HepG2 (cell line): ENCODE results near the gene ZFAND2A. TPM values are rescaled to one million over a fixed set of nuclear protein-coding genes. Genes with fewer than 3 reads are reported as not detected.
A peak's percentile ranks its signal among the peaks of the same experiment; 100 is the strongest.

ENCODE experiments used
- ATAC-seq: fragments of 200-7000 bp; cut with Tn5 transposase; 3 replicates; pipeline ENCODE4 v1.9.1; 2020; ENCODE audit warnings: mild to moderate bottlenecking, moderate library complexity
- BruUV-seq: library from RNA; stranded (reverse); fragments of 400-500 nt; replicated peaks from 2 replicates; lab custom pipeline; 2021; lab: Mats Ljungman, UMichigan
- CTCF ChIA-PET: fragments of 300-600 bp; formaldehyde crosslinking; extraction: SDS; loops from one replicate; lab custom pipeline; 2021; ENCODE audit warnings: low total read pairs, inconsistent platforms, low intra/inter-chr PET ratio; lab: Yijun Ruan, JAX
- POLR2A ChIA-PET: fragments of 350-600 bp; sonication (Branson Sonifier 250); formaldehyde crosslinking; loops from one replicate; lab custom pipeline; 2020; ENCODE audit warnings: antibody characterized with exemption, inconsistent platforms; lab: Yijun Ruan, JAX
- DNase-seq: peaks from one replicate; pipeline ENCODE4 v3.0.0-alpha.2; 2015; ENCODE audit warnings: low spot score
- FAIRE-seq: peaks from 3 replicates; lab custom pipeline; 2011; peaks lifted over from hg19 to GRCh38; lab: Jason Lieb, UNC
- H2AFZ ChIP-seq: one replicate; pipeline ENCODE4 v1.6.1; 2011; ENCODE audit warnings: low read length, inconsistent platforms
- H3K27ac ChIP-seq: fragments of 300-600 bp; 3 replicates; pipeline ENCODE4 v1.8.0; 2011; ENCODE audit warnings: mixed run types, mild to moderate bottlenecking, mixed read lengths, low read length, inconsistent platforms; ENCODE audit not compliant: insufficient read depth; ENCODE audit errors: extremely low read length
- H3K27me3 ChIP-seq, 2 experiments: fragments of 200-600 bp in 1 of 2; 2 replicates in 1 of 2; 3 replicates in 1 of 2; pipeline versions ENCODE4 v1.6.0 to v1.8.0; 2011; ENCODE audit warnings: low read length in 2 of 2, mild to moderate bottlenecking in 2 of 2, moderate library complexity in 2 of 2, inconsistent platforms in 1 of 2; ENCODE audit not compliant: insufficient read depth in 2 of 2, control insufficient read depth in 1 of 2
- H3K36me3 ChIP-seq, 2 experiments: fragments of 200-600 bp in 1 of 2; replicated peaks in 1 of 2; 2 replicates in 1 of 2; 3 replicates in 1 of 2; pipeline versions ENCODE4 v1.5.1 to v1.8.0; 2011; ENCODE audit warnings: low read length in 2 of 2, inconsistent platforms in 1 of 2; ENCODE audit not compliant: insufficient read depth in 2 of 2, control insufficient read depth in 1 of 2
- H3K4me1 ChIP-seq: 2 replicates; pipeline ENCODE4 v1.5.1; 2012; ENCODE audit warnings: low read length, inconsistent platforms; ENCODE audit not compliant: insufficient read depth
- H3K4me2 ChIP-seq: 2 replicates; pipeline ENCODE4 v1.6.0; 2011; ENCODE audit warnings: low read depth, low read length, inconsistent platforms
- H3K4me3 ChIP-seq, 3 experiments: fragments of 200-600 bp in 1 of 3; sonication (generic), shearing (Covaris generic) in 1 of 3; replicated peaks in 1 of 3; 2 replicates each; pipeline ENCODE4 v1.5.1; 2011 to 2016; ENCODE audit warnings: low read length in 3 of 3, inconsistent platforms in 2 of 3, low read depth in 2 of 3, mild to moderate bottlenecking in 2 of 3, control low read depth in 1 of 3, mixed read lengths in 1 of 3; ENCODE audit not compliant: insufficient read depth in 1 of 3
- H3K79me2 ChIP-seq: one replicate; pipeline ENCODE4 v1.6.1; 2011; ENCODE audit warnings: low read length, inconsistent platforms; ENCODE audit not compliant: insufficient read depth
- H3K9ac ChIP-seq: 2 replicates; pipeline ENCODE4 v1.6.0; 2011; ENCODE audit warnings: mild to moderate bottlenecking, low read depth, low read length, inconsistent platforms; ENCODE audit not compliant: insufficient read depth
- H3K9me3 ChIP-seq: 2 replicates; pipeline ENCODE4 v1.5.1; 2012; ENCODE audit warnings: mild to moderate bottlenecking, low read length
- H4K20me1 ChIP-seq: 2 replicates; pipeline ENCODE4 v1.6.0; 2011; ENCODE audit warnings: inconsistent platforms, mild to moderate bottlenecking, low read length, moderate library complexity; ENCODE audit not compliant: insufficient read depth
- CBX2 ChIP-seq, 2 experiments: fragments of 200-600 bp in 1 of 2; sonication (generic); formaldehyde crosslinking in 1 of 2; IDR thresholded peaks; 2 replicates each; pipeline versions ENCODE4 v1.7.0 to v1.8.1; 2018 to 2022; ENCODE audit warnings: low read depth in 2 of 2, low read length in 1 of 2, mild to moderate bottlenecking in 1 of 2, missing genetic modification reagents in 1 of 2
- GATAD1 ChIP-seq: IDR thresholded peaks from 2 replicates; pipeline ENCODE4 v1.6.1; 2016; ENCODE audit warnings: missing genetic modification reagents, missing compliant biosample characterization
- HOXD1 ChIP-seq: sonication (generic); formaldehyde crosslinking; IDR thresholded peaks from 2 replicates; pipeline ENCODE4 v1.5.0; 2020; ENCODE audit warnings: missing genetic modification reagents
- NCOA2 ChIP-seq: sonication (generic); formaldehyde crosslinking; IDR thresholded peaks from 2 replicates; pipeline ENCODE4 v1.8.0; 2022; ENCODE audit warnings: inconsistent platforms
- PLSCR1 ChIP-seq: sonication (generic); formaldehyde crosslinking; IDR thresholded peaks from 2 replicates; pipeline ENCODE4 v1.5.0; 2020; ENCODE audit warnings: missing genetic modification reagents, mild to moderate bottlenecking, borderline replicate concordance
- RAD21 ChIP-seq: fragments of 450-650 bp; formaldehyde crosslinking; IDR thresholded peaks from 2 replicates; pipeline ENCODE4 v1.5.0; 2020; ENCODE audit warnings: mild to moderate bottlenecking
- ZBTB40 ChIP-seq, 2 experiments: fragments of 450-650 bp in 1 of 2; sonication (generic) in 1 of 2; formaldehyde crosslinking in 1 of 2; IDR thresholded peaks; 2 replicates each; pipeline versions ENCODE4 v1.6.1 to v1.8.0; 2016 to 2022; ENCODE audit warnings: antibody characterized with exemption in 1 of 2, mild to moderate bottlenecking in 1 of 2, missing genetic modification reagents in 1 of 2
- ZNF317 ChIP-seq: sonication (generic); formaldehyde crosslinking; IDR thresholded peaks from 2 replicates; pipeline ENCODE4 v1.5.0; 2020; ENCODE audit warnings: mild to moderate bottlenecking, missing genetic modification reagents
- WGBS: methylation state at CpG from one replicate; pipeline ENCODE4 v1.1.6; 2017; ENCODE audit warnings: low lambda C conversion rate; 5-methylcytosine and 5-hydroxymethylcytosine counted together
- in situ Hi-C: cut with HindIII; loops from 2 replicates; pipeline ENCODE4 v1.10.0; 2017; ENCODE audit warnings: low pct_unique_long_range_greater_than_20kb; ENCODE audit not compliant: extremely low pct_ligation_motif_present
- intact Hi-C: fragments of 100-400 bp; cut with micrococcal nuclease; formaldehyde crosslinking; loops from one replicate; pipeline ENCODE4 v1.10.0; 2022; ENCODE audit not compliant: unreplicated experiment
- polyA plus RNA-seq, 8 experiments: library from polyadenylated mRNA; depleted of rRNA in 3 of 8; stranded (reverse) in 7 of 8; unstranded in 1 of 8; fragments of >200 nt; fragmentation: Illumina TruSeq in 4 of 8; extraction: Trizol in 4 of 8; gene quantifications; 2 replicates each; pipeline versions ENCODE4 v1.2.1 to v1.2.3, GENCODE V29; 2011 to 2016; ENCODE audit warnings: low read depth in 4 of 8, missing spikeins in 1 of 8, mixed read lengths in 1 of 8; ENCODE audit not compliant: insufficient read depth in 1 of 8
- total RNA-seq, 5 experiments: library from RNA; depleted of rRNA; stranded (reverse); fragments of >200 nt; fragmentation: Illumina TruSeq; extraction: Trizol; gene quantifications; 2 replicates each; pipeline ENCODE4 v1.2.3, GENCODE V29; 2016; ENCODE audit warnings: low read depth in 1 of 5
- TF ChIP-seq, protein P1 (sequence below): sonication (generic); formaldehyde crosslinking; conservative IDR thresholded peaks from 2 replicates; pipeline ENCODE4 v1.4.0; 2020; ENCODE audit warnings: missing genetic modification reagents

ZFAND2A gene
- total and polyA plus RNA-seq, 2 of the 13 experiments (the other 11 are each of a cell fraction or from before 2014, with no cell fraction given) = 140 to 153 TPM

- no peak for ATAC-seq
- in situ Hi-C loops = no loop called here
- H3K36me3 ChIP-seq = peaks cover 39 to 57% of the 10 kb centered on the region in 2 experiments
- BruUV-seq = no TSS peak
- no peak for DNase-seq
- WGBS = 97% methylated on average over 19 of the region's 20 CpGs
- no peak overlapping the region for H3K9ac ChIP-seq
- intact Hi-C loops = no loop called here
- H3K27me3 ChIP-seq = no peaks in the 10 kb centered on the region
- H2AFZ ChIP-seq = no peak overlapping the region
- H3K27ac ChIP-seq = no peak overlapping the region
- peaks cover 37% of the 10 kb centered on the region for H3K4me1 ChIP-seq
- H3K4me3 ChIP-seq = no peak overlapping the region
- peaks cover 18% of the 10 kb centered on the region for H3K79me2 ChIP-seq
- FAIRE-seq = no peak
- no peak overlapping the region for H3K4me2 ChIP-seq
- H3K9me3 ChIP-seq = no peaks in the 10 kb centered on the region
- H4K20me1 ChIP-seq = no peaks in the 10 kb centered on the region
- CTCF ChIA-PET = no interaction called here
- POLR2A ChIA-PET = interaction anchor here (1.2 to 1.9 kb wide), 2 partner anchors 13 to 59 kb away, joined by 4 to 5 read pairs; no protein-coding TSS in a partner anchor
- TF ChIP-seq ZNF317 (CRISPR knock-in tag) (no peak), GATAD1 (CRISPR knock-in tag) (no peak), PLSCR1 (no peak), CBX2 (IDR thresholded peaks at IDR 0.05; ENCODE audit: low read depth, low read length) (no peak), CBX2 (CRISPR knock-in tag; IDR thresholded peaks at IDR 0.05; ENCODE audit: low read depth) (no peak), HOXD1 (CRISPR knock-in tag) (no peak), RAD21 (CRISPR knock-in tag) (no peak), ZBTB40 (IDR thresholded peaks at IDR 0.05) (no peak), ZBTB40 (CRISPR knock-in tag; IDR thresholded peaks at IDR 0.05) (0 out of 2 replicates have a peak, but pooled peaks have one; percentile 8), NCOA2 (CRISPR knock-in tag) (no peak)
- TF ChIP-seq, protein P1, sequence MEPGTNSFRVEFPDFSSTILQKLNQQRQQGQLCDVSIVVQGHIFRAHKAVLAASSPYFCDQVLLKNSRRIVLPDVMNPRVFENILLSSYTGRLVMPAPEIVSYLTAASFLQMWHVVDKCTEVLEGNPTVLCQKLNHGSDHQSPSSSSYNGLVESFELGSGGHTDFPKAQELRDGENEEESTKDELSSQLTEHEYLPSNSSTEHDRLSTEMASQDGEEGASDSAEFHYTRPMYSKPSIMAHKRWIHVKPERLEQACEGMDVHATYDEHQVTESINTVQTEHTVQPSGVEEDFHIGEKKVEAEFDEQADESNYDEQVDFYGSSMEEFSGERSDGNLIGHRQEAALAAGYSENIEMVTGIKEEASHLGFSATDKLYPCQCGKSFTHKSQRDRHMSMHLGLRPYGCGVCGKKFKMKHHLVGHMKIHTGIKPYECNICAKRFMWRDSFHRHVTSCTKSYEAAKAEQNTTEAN (CRISPR knock-in tag) = no peak
These were observed 8.2 kb downstream of the ZFAND2A start for GRCh38 chr7:1151653-1152425.
